D721Med (cell line): ENCODE measurements around the gene HOXA11.

Experiments used
- DNase-seq: peaks from one replicate; pipeline ENCODE4 v3.0.0; 2011; ENCODE audit warnings: low spot score; ENCODE audit not compliant: insufficient read length
- FAIRE-seq: peaks from 2 replicates; lab custom pipeline; 2011; peaks lifted over from hg19 to GRCh38; lab: Jason Lieb, UNC
- TF ChIP-seq, protein P1 (sequence below): IDR thresholded peaks from 2 replicates; pipeline ENCODE4 v1.5.1; 2012; ENCODE audit warnings: mild to moderate bottlenecking, control low read depth; ENCODE audit not compliant: insufficient read depth; ENCODE audit errors: missing control alignments

Gene HOXA11

DNA sequence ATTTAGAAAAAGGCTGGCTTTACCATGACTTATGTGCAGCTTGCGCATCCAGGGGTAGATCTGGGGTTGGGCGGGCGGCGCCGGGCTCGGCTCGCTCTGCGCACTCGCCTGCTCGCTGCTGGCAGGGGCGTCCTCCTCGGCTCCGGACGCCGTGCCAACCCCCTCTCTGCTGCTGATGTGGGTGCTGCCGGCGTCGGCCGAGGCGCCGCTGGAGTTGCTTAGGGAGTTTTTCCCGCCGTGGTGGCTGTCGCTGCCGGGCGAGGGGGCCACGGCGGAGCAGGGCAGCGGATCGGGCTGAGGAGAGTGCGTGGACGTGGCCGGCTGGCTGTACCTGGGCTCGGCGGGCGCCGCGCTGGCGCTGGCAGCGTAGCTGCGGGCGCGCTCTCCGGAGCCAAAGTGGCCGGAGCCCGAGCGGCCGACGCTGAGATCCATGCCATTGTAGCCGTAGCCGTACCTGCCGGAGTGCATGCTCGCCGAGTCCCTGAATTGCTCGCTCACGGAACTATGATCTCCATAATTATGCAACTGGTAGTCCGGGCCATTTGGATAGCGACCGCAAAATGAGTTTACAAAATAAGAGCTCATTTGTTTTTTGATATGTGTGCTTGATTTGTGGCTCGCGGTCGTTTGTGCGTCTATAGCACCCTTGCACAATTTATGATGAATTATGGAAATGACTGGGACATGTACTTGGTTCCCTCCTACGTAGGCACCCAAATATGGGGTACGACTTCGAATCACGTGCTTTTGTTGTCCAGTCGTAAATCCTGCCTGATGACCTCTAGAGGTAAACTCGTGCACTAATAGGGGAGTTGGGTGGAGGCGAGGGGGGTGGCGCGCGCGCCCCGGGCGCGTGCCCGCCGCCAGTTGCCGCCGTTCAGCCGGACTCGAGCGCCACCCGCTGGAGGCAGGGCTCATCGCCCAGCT, 41.7 kb downstream of the HOXA11 start, which contains the start of gene HOXA5:
HOXA5 (minus strand) TSS at position 659 of the 927 bp plus-strand sequence; CDS start at position 585, 74 bp downstream.
- TF ChIP-seq, protein P1, sequence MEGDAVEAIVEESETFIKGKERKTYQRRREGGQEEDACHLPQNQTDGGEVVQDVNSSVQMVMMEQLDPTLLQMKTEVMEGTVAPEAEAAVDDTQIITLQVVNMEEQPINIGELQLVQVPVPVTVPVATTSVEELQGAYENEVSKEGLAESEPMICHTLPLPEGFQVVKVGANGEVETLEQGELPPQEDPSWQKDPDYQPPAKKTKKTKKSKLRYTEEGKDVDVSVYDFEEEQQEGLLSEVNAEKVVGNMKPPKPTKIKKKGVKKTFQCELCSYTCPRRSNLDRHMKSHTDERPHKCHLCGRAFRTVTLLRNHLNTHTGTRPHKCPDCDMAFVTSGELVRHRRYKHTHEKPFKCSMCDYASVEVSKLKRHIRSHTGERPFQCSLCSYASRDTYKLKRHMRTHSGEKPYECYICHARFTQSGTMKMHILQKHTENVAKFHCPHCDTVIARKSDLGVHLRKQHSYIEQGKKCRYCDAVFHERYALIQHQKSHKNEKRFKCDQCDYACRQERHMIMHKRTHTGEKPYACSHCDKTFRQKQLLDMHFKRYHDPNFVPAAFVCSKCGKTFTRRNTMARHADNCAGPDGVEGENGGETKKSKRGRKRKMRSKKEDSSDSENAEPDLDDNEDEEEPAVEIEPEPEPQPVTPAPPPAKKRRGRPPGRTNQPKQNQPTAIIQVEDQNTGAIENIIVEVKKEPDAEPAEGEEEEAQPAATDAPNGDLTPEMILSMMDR, result peak; percentile 61
- FAIRE-seq (no peak), DNase-seq (no peak)

DNA sequence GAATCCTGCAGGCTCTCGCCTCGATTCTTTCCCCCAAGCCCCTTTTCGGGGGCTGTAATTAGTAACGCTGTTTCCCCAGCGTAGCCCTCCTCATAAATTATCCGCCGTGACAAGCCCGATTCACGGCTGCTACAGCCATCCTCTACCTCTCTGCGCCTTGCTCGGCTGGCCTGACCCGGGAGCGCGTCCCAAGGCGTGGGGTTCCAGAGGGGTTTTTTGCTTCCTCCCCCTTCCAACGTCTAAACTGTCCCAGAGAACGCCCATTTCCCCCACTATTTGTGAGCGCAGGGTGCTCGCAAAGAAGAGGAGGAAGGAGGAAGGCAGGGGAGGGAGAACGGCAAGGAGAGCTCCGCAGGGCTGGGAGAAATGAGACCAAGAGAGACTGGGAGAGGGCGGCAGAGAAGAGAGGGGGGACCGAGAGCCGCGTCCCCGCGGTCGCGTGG, 42.4 kb downstream of the HOXA11 start:
- FAIRE-seq, result no peak

DNA sequence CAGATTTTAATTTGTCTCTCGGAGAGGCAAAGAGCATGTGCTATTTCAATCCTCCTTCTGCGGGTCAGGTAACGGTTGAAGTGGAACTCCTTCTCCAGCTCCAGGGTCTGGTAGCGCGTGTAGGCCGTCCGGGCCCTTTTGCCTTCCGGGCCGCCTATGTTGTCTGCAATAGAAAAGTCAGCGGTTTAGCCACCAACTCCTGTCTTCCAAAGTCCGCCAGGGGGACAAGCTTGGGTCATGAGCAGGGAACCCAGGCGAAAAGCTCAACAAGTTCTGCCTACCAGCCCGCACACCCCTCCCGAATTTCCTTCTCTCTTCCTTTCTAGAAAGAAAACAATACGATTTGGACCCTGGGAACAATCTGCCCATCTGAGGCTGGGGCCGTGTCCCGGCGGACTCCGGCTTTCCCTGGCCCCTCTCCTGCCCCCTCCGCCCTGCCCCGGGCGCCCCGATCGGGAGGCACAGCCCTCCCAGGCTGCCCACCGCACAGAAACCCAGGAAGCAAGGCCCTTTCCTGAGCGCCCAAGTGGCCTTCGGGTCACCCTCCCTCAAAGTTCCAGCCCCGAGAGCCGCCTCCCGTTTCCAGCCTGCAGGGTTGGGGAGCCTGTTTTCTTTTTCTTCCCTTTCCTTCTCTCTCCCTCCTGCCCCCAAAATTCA, 43.0 kb downstream of the HOXA11 start:
- DNase-seq (no peak), FAIRE-seq (no peak)
- TF ChIP-seq, protein P1, result no peak

More for the DNA sequence above, 42.4 kb downstream of the HOXA11 start:
- TF ChIP-seq, protein P1, result no peak
- DNase-seq, result no peak

DNA sequence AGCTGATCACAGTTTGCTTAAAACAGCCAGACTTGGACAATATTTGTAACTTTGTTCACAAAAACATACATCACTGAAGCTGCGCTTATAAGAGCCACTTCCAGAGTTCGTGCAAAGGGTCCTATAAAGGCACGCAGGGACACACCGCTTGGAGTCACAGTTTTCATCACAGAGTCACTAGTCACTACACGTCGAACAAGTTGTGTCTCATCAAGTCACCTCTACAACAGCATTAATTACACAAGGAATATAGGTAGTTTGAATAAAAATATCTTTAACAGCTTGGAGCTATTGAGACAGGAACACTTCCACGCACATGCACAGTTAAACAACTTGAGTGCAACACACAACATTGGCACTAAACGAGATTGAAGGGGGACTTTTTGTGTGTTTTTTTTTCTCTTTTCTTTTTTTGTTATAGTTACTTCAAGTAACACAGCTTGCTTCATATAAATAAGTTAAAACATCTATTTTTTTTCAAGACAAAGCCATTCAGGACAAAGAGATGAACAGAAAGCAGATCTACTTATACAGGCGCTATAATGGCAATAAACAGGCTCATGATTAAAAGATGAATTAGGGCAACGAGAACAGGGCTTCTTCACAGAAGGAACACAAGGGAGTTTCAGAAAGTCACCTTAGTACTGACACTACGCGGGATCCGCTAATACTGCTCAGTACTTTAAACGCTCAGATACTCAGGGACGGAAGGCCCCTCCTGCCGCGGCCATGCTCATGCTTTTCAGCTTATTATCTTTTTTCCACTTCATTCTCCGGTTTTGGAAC, 43.7 kb downstream of the HOXA11 start:
- no peak for DNase-seq
- no peak for FAIRE-seq
- TF ChIP-seq, protein P1, result no peak

DNA sequence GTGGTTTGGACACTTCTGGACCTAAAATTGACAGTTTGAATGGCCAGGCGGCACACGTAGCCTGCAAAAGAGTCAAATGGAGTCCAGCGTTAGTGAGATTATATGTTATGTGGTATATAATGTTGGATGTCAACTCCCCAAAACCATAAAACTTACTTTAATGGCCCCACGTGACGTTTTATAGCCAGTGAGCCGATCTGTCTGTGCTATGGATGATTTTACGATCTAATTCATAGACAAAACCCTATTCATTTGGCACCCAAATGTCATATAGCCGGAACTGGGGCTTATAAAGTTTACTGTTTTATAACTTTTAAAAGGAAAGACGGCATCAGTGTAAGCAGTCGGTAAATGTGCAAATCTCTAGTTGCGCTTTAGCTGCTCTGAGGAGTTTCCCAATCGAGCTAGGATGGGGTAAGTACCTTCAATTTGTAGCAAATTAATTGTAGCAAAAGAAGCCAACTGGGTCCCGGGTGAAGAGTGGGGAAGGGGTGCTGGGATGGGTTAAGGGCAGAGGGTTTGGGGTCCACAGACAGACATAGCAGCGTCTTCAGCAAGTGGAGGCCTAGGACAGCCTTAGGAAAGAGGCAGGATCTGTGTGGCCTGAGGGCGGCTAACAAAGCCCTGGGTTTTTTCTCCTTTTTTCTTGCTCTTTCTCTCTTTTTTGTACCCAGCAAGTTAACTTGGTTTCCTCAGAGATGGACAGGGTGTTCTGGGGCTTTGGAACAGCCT, 44.7 kb downstream of the HOXA11 start:
- DNase-seq, result no peak
- TF ChIP-seq, protein P1, result no peak
- FAIRE-seq, result no peak
